ENCODE measurements around the gene PPARA. TPM values are rescaled to one million over a fixed set of nuclear protein-coding genes. Genes with fewer than 3 reads are reported as not detected.

Gene PPARA
- total RNA-seq, 4 donors from 2014 or later, result 18.9 to 43.5 (median 27.2) TPM

DNA sequence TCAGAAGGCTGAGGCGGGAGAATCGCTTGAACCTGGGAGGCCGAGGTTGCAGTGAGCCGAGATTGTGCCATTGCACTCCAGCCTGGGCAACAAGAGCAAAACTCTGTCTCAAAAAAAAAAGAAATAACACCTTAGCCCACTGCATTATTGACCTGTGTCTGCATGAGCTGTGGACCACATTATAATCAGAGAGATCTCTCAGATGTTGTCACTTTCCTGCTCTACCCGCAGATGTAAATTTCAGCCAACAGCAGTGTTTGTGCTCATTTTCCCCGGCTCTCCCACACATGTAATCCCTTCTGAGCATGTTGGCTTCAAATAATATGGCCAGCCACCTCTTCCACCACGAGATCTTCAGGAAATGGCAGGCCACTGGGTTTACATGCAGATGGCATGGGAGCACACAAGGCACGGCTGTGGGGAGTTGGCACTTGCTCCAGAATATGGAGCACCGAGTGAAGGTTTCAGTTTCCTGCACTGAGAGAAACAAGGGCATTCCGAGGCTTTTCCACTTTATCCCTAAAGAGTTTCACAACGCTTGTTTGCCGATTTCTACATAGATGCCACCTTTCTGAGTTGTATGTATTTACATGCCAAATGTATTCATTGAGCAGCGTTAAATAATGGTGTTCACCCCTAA is 80.1 kb downstream of the PPARA start:
- TF ChIP-seq, protein P1, sequence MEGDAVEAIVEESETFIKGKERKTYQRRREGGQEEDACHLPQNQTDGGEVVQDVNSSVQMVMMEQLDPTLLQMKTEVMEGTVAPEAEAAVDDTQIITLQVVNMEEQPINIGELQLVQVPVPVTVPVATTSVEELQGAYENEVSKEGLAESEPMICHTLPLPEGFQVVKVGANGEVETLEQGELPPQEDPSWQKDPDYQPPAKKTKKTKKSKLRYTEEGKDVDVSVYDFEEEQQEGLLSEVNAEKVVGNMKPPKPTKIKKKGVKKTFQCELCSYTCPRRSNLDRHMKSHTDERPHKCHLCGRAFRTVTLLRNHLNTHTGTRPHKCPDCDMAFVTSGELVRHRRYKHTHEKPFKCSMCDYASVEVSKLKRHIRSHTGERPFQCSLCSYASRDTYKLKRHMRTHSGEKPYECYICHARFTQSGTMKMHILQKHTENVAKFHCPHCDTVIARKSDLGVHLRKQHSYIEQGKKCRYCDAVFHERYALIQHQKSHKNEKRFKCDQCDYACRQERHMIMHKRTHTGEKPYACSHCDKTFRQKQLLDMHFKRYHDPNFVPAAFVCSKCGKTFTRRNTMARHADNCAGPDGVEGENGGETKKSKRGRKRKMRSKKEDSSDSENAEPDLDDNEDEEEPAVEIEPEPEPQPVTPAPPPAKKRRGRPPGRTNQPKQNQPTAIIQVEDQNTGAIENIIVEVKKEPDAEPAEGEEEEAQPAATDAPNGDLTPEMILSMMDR (IDR thresholded peaks at IDR 0.05), result no peak
- TF ChIP-seq EP300 (IDR thresholded peaks at IDR 0.05), result no peak
- Histone ChIP-seq H3K4me3 (no peak overlapping the region), H3K9me3 (no peaks in the 10 kb centered on the region), H3K27ac (no peak overlapping the region), H3K4me1 (peaks cover 0 to 13% (median 0%) of the 10 kb centered on the region in 4 donors), H3K27me3 (no peaks in the 10 kb centered on the region), H3K36me3 (peaks cover 0 to 61% (median 0%) of the 10 kb centered on the region in 3 donors)
- no peak for DNase-seq (ENCODE audit: low spot score in 2 of 2)
- 88 to 90% methylated on average over 13 of the region's 13 CpGs for WGBS, 2 donors

DNA sequence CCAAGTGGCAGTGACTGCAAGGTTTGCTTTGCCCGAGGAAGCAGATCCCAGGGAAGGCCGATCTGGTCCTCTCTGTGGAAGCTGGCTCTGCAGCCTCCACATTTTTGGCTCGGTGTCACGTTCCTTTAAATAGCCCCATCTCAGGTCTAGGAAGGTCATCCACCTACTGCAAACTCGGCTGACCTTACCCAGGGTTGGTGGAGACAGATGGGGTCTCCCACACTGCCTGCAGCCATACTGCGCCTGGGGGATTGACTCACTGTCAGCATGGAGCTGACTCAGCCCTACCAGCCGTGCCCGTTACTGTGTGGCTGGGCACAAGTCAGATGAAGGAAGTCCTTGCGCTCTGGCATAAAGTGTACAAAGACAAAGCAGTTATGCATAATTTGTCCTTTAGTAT is 82.9 kb downstream of the PPARA start:
- 26 to 35% methylated on average over 9 of the region's 9 CpGs for WGBS, 2 donors
- TF ChIP-seq EP300 (IDR thresholded peaks at IDR 0.05) (peak in 1 of 2 donors; percentile 41), POLR2A (IDR thresholded peaks at IDR 0.05) (no peak)
- TF ChIP-seq, protein P1 (IDR thresholded peaks at IDR 0.05), result no peak
- peak overlapping the region in 2 of 4 donors; percentile 59 to 67 for H3K27ac ChIP-seq

DNA sequence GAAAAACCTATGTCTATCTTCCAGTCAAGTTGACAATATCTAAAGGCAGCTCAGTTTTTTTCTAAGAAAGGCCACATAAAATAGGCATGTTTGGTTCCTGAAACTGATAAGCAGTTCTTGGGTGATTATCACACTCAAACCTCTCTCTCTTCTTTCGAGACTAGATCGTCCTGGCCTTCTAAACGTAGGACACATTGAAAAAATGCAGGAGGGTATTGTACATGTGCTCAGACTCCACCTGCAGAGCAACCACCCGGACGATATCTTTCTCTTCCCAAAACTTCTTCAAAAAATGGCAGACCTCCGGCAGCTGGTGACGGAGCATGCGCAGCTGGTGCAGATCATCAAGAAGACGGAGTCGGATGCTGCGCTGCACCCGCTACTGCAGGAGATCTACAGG is 84.6 kb downstream of the PPARA start:
- WGBS, 2 donors, result 90 to 94% methylated on average over 12 of the region's 12 CpGs
- Histone ChIP-seq H3K4me3 (no peak overlapping the region), H3K9me3 (no peaks in the 10 kb centered on the region), H3K36me3 (peaks cover 0 to 77% (median 0%) of the 10 kb centered on the region in 3 donors), H3K4me1 (peaks cover 0 to 17% (median under 1%) of the 10 kb centered on the region in 4 donors), H3K27me3 (no peaks in the 10 kb centered on the region), H3K27ac (no peak overlapping the region)
- DNase-seq (ENCODE audit: low spot score in 2 of 2), result no peak
- TF ChIP-seq POLR2A (IDR thresholded peaks at IDR 0.05) (no peak), EP300 (IDR thresholded peaks at IDR 0.05) (no peak)
- TF ChIP-seq, protein P1 (IDR thresholded peaks at IDR 0.05), result no peak

More for the DNA sequence above, 82.9 kb downstream of the PPARA start:
- Histone ChIP-seq H3K27me3 (no peaks in the 10 kb centered on the region), H3K9me3 (no peaks in the 10 kb centered on the region), H3K4me3 (no peak overlapping the region), H3K4me1 (peaks cover 0 to 13% (median 0%) of the 10 kb centered on the region in 4 donors), H3K36me3 (peaks cover 0 to 63% (median 0%) of the 10 kb centered on the region in 3 donors)
- DNase-seq (ENCODE audit: low spot score in 2 of 2), result peak in 1 of 2 donors; percentile 17

DNA sequence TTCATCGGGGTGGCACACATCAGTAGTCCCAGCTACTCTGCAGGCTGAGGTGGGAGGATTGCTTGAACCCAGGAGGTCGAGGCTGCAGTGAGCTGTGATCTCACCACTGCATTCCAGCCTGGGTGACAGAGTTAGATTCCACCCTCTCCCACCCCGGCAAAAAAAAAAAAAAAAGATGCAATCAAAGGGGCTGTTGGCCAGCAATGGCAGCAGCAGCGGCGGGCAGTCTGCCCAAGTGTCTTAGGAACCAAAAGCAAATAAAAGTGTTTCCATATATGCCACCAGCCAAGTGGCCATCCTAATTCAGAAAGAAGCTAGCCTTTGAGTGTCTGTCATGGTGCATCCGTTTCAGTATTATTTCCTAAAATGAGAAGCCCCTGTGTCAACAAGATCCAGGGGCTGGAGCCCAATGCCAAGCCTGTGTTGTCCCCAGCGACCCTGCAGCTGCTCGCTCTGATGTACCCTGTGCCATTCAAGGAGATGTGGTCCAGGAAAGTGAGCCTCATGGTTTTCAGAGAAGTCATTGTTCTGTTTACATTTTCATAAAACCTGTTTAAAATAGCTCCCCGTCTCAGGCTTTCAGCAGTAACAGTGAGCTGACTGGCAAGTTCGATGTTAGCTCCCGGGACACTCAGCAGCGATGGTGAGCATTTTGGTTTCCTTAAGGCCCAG is 87.3 kb downstream of the PPARA start:
- peaks cover 0 to 75% (median 0%) of the 10 kb centered on the region in 3 donors for H3K36me3 ChIP-seq
- no peak overlapping the region for H3K4me3 ChIP-seq
- no peaks in the 10 kb centered on the region for H3K27me3 ChIP-seq
- no peak overlapping the region for H3K27ac ChIP-seq
- no peak for DNase-seq (ENCODE audit: low spot score in 2 of 2)
- 76 to 77% methylated on average over 12 of the region's 12 CpGs for WGBS, 2 donors
- TF ChIP-seq, protein P1 (IDR thresholded peaks at IDR 0.05), result no peak
- TF ChIP-seq POLR2A (IDR thresholded peaks at IDR 0.05), result no peak
- TF ChIP-seq EP300 (IDR thresholded peaks at IDR 0.05), result no peak
- H3K4me1 ChIP-seq, result peaks cover 0 to 25% (median 3%) of the 10 kb centered on the region in 4 donors
- no peaks in the 10 kb centered on the region for H3K9me3 ChIP-seq

DNA sequence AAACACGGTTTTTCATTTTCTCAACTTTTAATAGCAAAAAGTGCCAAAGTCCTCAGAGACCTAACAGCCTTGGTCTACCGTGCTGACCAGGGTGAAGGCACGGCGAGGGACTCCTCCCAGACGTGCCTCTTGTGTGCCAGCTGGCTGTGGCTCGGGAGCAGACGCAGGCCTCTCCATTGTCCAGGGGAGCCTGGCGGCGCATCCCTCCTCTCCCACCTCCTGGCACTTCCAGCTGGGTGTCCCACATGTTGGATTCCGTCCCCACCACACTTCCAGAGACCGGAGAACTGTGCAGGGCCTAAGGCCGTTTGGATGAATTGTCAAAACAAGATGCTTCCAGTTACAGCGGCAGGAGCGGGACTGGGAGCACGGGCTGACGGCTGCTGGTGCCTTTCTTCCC is 88.2 kb downstream of the PPARA start:
- TF ChIP-seq, protein P1 (IDR thresholded peaks at IDR 0.05), result no peak
- TF ChIP-seq POLR2A (IDR thresholded peaks at IDR 0.05) (no peak), EP300 (IDR thresholded peaks at IDR 0.05) (no peak)
- peaks cover 0 to 82% (median 0%) of the 10 kb centered on the region in 3 donors for H3K36me3 ChIP-seq
- DNase-seq (ENCODE audit: low spot score in 2 of 2), result no peak
- WGBS, 2 donors, result 86 to 87% methylated on average over 16 of the region's 16 CpGs
- H3K27me3 ChIP-seq, result no peaks in the 10 kb centered on the region
- H3K4me3 ChIP-seq, result no peak overlapping the region
- H3K9me3 ChIP-seq, result no peaks in the 10 kb centered on the region
- peaks cover 0 to 19% (median 3%) of the 10 kb centered on the region in 4 donors for H3K4me1 ChIP-seq
- no peak overlapping the region for H3K27ac ChIP-seq
